Stimulated activated CD8-positive, alpha-beta memory T cell treated with anti-CD3 and anti-CD28 coated beads, Interleukin-7, amount 100 ng/mL, for 24 hours (primary cell): ENCODE data around the gene RPL41.
A peak's percentile ranks its signal among the peaks of the same experiment; 100 is the strongest.
"Not testable (repeated sequence)": the region's sequence is repeated elsewhere in the genome, so short reads cannot be mapped to it uniquely, and the experiment has no call there.

Source experiments
- DNase-seq: peaks from one replicate; pipeline ENCODE4 v3.0.0-alpha.2; 2020; ENCODE audit warnings: low read depth

RPL41 gene

GRCh38 chr12:56103066-56103711 is 13.2 kb upstream of the RPL41 start:
- no peak for DNase-seq

DNA sequence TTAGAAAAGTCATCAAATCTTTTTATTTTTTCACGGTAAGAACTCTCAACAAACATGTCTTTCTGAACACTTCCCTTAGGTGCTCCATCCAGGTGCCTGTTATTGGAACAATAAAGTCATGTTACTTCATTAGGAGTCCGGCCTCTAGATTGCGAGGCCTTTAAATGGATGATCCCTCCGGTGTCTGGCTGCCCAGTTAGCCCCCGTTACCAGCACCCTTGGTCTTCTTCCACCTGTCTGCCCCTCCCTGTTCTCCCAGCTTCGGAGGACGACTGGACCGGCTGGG is 12.7 kb upstream of the RPL41 start:
- DNase-seq: no peak

GRCh38 chr12:56104109-56104814 is 12.2 kb upstream of the RPL41 start, which contains the start of gene PA2G4:
PA2G4 (plus strand) TSS chr12:56104559; CDS start chr12:56104738, 179 bp downstream.
- DNase-seq: peak; percentile 95

DNA sequence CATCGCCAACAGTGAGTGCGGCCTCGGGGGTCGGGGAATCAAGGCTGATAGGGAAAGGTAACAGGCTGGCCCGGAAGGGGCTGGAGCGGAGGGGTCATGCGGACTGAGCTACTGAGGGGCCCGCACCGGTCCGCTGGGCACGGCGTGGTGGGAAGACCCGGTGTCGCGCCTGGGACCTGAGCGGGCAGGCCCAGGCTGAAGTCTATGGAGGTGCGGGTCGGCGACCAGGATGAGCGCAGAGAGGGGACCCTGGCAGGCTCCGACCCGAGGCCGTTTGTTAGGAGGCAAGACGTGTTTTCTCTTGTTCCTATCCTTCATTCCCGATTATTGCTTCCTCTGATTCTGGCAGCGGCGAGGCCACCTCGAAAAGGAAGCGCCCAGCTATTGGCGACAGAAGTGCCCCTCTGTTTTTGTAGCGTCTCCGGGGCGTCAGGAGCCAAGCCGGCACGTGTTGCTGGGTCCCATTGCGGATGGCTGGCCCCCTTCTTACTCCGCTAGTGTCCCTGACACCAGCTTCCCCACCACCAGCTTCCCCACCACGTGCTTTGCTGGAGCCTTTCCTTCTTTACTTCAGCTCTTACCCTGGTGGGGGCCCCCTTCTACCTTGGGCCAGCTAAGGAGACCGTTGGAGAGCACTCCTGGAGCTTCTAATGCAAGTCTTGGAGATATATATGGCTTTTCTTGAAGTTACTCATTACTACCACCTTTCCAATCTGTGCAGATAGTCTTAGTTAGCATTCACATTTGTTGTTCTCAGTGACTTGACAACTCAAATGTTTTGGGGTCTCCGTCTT is 11.4 kb upstream of the RPL41 start:
- no peak for DNase-seq

DNA sequence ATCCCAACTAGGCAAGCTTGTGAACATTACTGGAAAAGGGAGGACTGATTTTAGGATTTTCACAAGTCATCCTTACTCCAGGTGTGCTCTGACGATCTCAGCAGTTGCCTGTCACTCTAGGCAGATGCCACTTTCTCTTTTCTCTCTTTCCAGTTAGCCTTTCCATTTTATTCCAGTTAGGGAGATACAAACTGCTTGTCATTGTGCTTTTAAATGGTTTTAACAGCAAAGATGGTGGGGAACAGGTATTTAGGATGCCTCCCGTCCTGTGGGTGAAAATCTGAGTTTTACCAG is 10.9 kb upstream of the RPL41 start:
- no peak for DNase-seq

GRCh38 chr12:56107242-56107641 is 9.2 kb upstream of the RPL41 start:
- DNase-seq: no peak

DNA sequence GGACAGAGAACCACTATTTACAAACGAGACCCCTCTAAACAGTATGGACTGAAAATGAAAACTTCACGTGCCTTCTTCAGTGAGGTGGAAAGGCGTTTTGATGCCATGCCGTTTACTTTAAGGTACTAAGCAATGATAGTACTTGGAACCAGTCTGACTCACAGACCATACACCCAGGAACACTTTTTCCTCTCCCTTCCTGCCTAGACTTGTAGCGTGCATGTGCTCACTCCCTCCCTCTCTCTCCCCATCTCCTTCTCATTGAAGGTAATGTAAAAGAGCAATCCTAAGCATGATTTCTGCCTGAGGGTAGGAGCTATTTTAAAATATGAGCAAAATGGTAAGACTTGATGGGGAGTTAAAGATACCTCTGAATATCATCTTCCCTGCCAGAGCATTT is 5.9 kb upstream of the RPL41 start:
- no peak for DNase-seq

GRCh38 chr12:56114084-56114483 is 2.3 kb upstream of the RPL41 start:
- no peak for DNase-seq

- no peak for DNase-seq
These were observed 1.1 kb upstream of the RPL41 start for GRCh38 chr12:56115329-56115728.

- DNase-seq: not testable (repeated sequence)
These were observed 761 bp downstream of the RPL41 start for GRCh38 chr12:56117082-56117706.

DNA sequence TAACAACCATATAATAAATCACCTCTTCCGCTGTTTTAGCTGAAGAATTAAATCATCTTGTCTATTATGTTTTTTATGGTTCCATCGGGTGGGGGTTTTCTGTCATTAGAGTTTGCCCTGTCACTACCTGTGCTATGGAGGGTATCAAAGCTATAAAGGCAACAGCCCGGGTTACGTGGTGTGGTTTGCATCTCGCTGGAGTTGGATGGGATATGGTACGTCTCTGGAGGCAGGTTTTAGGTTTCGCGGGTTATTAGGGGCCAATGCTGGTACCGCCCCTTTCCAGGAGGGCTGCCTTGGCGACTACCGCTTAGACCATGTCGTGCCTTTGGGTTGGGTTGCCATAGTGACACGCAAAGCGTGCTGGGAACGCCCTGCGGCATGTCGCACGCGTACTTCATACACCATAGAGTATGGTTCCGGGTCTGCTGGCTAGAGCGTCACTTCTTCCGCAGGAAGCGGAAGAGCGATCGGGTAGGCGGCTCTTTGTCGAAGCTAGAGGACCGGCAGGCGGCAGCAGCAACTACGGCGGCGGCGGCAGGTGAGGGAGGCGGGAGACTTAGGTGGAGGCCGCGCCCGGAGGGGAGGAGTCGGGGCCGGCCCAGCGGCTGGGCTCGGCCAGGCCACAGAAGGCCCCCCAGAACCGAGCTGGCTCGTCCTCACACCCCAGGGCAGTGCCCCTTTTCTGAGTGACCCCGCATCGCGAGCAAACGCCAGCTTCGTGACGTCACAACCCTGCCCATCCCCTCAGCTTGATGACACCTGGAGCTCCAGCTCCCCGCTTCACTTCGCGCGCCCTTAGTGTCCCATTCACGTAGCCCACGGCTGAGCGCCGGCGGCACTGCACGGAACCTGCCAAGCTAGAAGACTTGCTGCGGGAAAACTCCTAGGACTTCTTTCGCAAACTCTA is 1.6 kb downstream of the RPL41 start, which contains the start of gene ZC3H10:
Gene ZC3H10, plus strand, starts transcription at position 489 of the 910 bp plus-strand sequence. CDS start 2,297 bp downstream, outside the sequence.
- peak; percentile 98 for DNase-seq

GRCh38 chr12:56118688-56119357 is 2.4 kb downstream of the RPL41 start:
- DNase-seq: no peak

- DNase-seq: peak; percentile 18
These were observed 2.9 kb downstream of the RPL41 start for GRCh38 chr12:56119361-56119796.

GRCh38 chr12:56120158-56120846 is 3.9 kb downstream of the RPL41 start:
- DNase-seq: no peak

DNA sequence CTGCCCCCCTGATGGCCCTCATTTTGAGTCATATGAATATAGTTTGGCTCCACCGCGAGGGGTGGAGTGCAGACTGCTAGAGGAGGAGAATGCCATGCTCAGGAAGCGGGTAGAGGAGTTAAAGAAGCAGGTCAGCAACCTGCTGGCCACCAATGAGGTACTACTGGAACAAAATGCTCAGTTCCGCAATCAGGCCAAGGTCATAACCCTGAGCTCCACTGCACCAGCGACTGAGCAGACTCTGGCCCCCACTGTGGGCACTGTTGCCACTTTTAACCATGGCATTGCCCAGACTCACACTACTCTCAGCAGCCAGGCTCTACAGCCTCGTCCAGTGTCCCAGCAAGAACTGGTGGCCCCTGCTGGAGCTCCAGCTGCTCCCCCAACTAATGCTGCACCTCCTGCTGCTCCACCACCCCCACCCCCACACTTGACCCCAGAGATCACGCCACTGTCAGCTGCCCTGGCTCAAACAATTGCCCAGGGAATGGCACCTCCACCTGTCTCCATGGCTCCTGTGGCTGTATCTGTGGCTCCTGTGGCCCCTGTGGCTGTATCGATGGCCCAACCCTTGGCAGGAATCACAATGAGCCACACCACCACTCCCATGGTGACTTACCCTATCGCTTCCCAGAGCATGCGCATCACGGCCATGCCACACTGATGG is 4.9 kb downstream of the RPL41 start:
- no peak for DNase-seq

DNA sequence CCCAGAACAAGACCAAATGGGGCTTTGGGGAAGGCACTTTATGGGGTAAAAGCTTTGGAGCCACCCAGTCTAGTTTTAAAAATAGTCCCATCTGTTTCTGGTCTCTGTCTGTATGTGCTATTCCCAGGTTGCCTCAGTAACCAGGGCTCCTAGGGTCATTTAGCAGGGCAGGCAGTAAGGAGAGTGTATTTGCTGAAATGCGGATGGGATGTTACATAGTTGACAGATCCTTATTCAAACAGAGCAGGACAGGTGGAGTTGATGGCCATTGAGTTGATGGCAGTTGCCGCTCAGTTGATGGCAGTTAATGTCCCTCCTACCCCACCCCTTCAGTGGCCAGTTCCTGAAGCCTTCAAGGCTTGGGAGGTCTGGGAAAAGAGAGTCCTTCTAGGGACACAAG is 6.2 kb downstream of the RPL41 start:
- no peak for DNase-seq

DNA sequence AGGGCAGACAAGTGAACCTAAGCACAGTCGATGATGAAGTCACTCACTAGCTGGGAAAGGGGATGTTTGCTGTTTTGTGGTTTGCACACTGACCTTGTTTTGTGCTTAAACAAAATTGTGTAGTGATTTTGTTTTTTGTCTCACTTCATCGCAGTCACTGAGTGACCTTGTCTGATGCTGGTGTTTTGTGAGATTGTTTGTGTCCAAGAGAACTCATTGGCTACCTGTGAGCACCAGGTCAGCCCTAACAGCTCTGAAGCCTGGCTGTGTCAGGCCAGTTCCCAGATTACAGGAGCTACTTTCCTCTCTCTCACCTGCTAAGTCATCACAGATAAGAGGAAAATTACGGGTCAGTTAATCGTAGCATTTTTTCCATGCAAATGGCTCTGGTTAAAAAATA is 7.7 kb downstream of the RPL41 start:
- no peak for DNase-seq

- DNase-seq: no peak
These were observed 10.4 kb downstream of the RPL41 start for GRCh38 chr12:56126732-56127239.

- DNase-seq: no peak
These were observed 11.1 kb downstream of the RPL41 start for GRCh38 chr12:56127485-56127887.
